Small intestine (tissue), 7 donors: Measurements from ENCODE around the gene AHCYL2. TPM values are rescaled to one million over a fixed set of nuclear protein-coding genes. Genes with fewer than 3 reads are reported as not detected.
"Not testable (repeated sequence)": the region's sequence is repeated elsewhere in the genome, so short reads cannot be mapped to it uniquely, and the experiment has no call there.

Source experiments
- DNase-seq, 2 donors: peaks; one replicate each; pipeline versions ENCODE4 v3.0.0 to v3.0.0-alpha.2; 2013
- FAIRE-seq: peaks from 2 replicates; lab custom pipeline; 2012; peaks lifted over from hg19 to GRCh38; lab: Jason Lieb, UNC
- H3K27ac ChIP-seq, 3 donors: one replicate each; pipeline ENCODE4 v1.5.1; 2013; ENCODE audit warnings: low read length in 2 of 3, mild to moderate bottlenecking in 2 of 3, control low read depth in 1 of 3, inconsistent platforms in 1 of 3, low read depth in 1 of 3, moderate library complexity in 1 of 3
- H3K27me3 ChIP-seq, 3 donors: one replicate each; pipeline ENCODE4 v1.6.1; 2013; ENCODE audit warnings: low read length in 3 of 3, inconsistent platforms in 1 of 3; ENCODE audit not compliant: control insufficient read depth in 3 of 3, insufficient read depth in 3 of 3
- H3K36me3 ChIP-seq, 3 donors: one replicate each; pipeline ENCODE4 v1.6.1; 2013; ENCODE audit warnings: low read length in 3 of 3, inconsistent platforms in 1 of 3, low read depth in 1 of 3, mild to moderate bottlenecking in 1 of 3, moderate library complexity in 1 of 3; ENCODE audit not compliant: control insufficient read depth in 3 of 3, insufficient read depth in 2 of 3
- H3K4me1 ChIP-seq, 3 donors: one replicate each; pipeline ENCODE4 v1.6.1; 2013; ENCODE audit warnings: low read length in 2 of 3, inconsistent platforms in 1 of 3, low read depth in 1 of 3, mild to moderate bottlenecking in 1 of 3, moderate library complexity in 1 of 3; ENCODE audit not compliant: control insufficient read depth in 3 of 3, insufficient read depth in 2 of 3
- H3K4me3 ChIP-seq, 3 donors: one replicate each; pipeline ENCODE4 v1.5.1; 2013; ENCODE audit warnings: low read length in 3 of 3, control low read depth in 1 of 3, inconsistent platforms in 1 of 3, low read depth in 1 of 3, mild to moderate bottlenecking in 1 of 3, moderate library complexity in 1 of 3
- H3K9me3 ChIP-seq, 2 donors: one replicate each; pipeline ENCODE4 v1.6.1; 2013; ENCODE audit warnings: low read depth in 1 of 2, low read length in 1 of 2; ENCODE audit not compliant: control insufficient read depth in 2 of 2, insufficient read depth in 1 of 2
- WGBS, 3 donors: extraction: QIAGEN DNeasy Blood & Tissue Kit; methylation state at CpG; one replicate each; pipeline ENCODE4 v1.1.7; 2013; 5-methylcytosine and 5-hydroxymethylcytosine counted together
- polyA plus RNA-seq, 4 donors: library from polyadenylated mRNA; stranded (reverse) in 3 of 4; unstranded in 1 of 4; fragments of 200-250 nt in 3 of 4; fragments of 120-200 nt in 1 of 4; gene quantifications; one replicate each; pipeline versions ENCODE4 v1.2.1 to v1.2.3, GENCODE V29; 2013
- donor health status: healthy with polysubstance abuse.
- donor health status: control.
- donor health status: control.
- donor health status: Bipolar disorder and iron deficiency.
- donor health status: healthy.

AHCYL2 gene
- polyA plus RNA-seq, 4 donors: 18.2 to 25.4 (median 22.3) TPM

DNA sequence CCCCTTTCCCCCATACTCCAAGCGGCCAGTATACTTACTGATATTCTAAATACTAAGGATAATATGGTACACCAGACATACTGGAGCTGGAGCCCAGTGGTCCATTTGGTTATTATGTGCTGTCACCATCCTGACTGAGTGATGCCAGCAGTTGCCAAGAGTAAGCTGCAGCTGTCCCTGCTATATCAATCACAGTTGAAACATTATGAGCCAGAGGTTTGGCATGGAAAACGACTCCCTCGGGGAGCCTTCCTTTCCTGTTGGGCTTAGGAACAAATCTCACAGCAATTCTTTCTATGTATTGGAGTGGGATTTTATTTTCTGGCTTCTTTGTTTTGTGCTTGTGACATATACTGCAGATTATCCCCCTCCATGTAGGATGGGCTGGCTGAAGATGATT lies 242.0 kb downstream of the AHCYL2 start:
- H3K4me3 ChIP-seq: no peak overlapping the region
- no peak overlapping the region for H3K27ac ChIP-seq
- FAIRE-seq (no peak), DNase-seq (no peak)
- 84 to 89% (median 85%) methylated on average over 3 of the region's 3 CpGs for WGBS, 3 donors
- H3K27me3 ChIP-seq: no peaks in the 10 kb centered on the region
- no peaks in the 10 kb centered on the region for H3K9me3 ChIP-seq
- H3K36me3 ChIP-seq: no peaks in the 10 kb centered on the region
- no peaks in the 10 kb centered on the region for H3K4me1 ChIP-seq

DNA sequence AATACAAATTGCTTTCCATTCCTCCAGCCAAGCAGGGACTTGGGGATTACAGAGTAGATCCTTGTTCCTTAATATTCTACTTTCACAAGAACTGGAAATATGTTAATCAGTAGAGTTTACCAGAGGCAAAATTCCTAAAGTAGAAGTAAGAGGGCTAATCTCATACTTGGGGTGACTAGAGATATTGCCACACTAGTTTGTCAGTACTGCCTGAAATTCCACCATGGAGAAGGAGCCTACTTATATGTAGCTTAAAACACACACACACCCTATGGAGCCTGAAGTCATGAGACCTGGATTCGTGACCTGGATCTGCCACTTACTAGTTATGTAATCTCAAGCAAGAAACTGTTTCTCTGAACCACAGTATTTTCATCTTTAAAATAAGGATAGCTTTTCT lies 243.3 kb downstream of the AHCYL2 start:
- Histone ChIP-seq H3K36me3 (no peaks in the 10 kb centered on the region), H3K27ac (no peak overlapping the region), H3K4me1 (no peaks in the 10 kb centered on the region), H3K4me3 (no peak overlapping the region), H3K9me3 (no peaks in the 10 kb centered on the region), H3K27me3 (no peaks in the 10 kb centered on the region)
- 33 to 81% (median 65%) methylated on average over 1 of the region's 1 CpG for WGBS, 3 donors
- no peak for FAIRE-seq
- DNase-seq: no peak

DNA sequence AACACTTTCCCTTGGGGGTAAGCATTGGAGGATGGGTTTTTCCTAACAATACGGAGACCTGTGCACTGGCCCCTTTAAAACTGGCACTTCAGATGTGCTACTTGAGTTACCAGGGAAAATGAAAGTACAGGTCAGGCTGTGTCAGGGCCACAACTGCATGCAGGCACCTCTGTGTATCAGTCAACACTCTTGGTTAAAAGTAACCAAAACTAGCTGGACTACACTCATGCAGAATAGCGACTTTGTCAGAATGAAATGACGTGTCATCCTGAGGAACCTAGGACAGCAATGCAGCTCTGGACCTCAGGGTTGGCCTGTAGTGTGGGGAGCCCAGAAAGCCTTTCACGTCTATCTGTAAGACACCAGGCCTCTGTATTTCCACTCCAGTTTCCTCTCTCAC lies 243.7 kb downstream of the AHCYL2 start:
- no peaks in the 10 kb centered on the region for H3K36me3 ChIP-seq
- H3K4me3 ChIP-seq: no peak overlapping the region
- no peaks in the 10 kb centered on the region for H3K27me3 ChIP-seq
- FAIRE-seq: no peak
- peak in 1 of 2 donors; percentile 35 for DNase-seq
- H3K27ac ChIP-seq: no peak overlapping the region
- WGBS, 3 donors: 21 to 87% (median 56%) methylated on average over 4 of the region's 4 CpGs
- H3K9me3 ChIP-seq: no peaks in the 10 kb centered on the region
- no peaks in the 10 kb centered on the region for H3K4me1 ChIP-seq

DNA sequence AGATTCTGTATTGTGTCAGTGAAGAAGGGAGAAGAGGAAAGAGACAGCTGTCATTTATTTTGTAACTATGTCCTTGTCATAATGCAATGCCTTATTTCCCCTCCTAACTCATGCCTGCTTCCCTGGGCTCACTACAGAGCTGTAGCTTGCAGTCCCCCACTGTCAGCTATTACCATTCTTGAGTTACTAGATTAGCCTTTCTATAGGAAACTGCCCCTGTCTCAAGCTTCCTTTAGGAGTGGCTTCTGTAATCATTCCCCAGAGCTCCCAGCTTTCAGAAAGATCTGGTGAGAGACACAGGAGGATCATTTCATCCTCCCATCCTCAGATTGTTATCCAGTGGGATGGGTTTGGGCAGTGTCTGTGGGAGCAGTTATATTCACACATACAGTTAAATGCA lies 245.1 kb downstream of the AHCYL2 start:
- H3K4me3 ChIP-seq: no peak overlapping the region
- DNase-seq: no peak

DNA sequence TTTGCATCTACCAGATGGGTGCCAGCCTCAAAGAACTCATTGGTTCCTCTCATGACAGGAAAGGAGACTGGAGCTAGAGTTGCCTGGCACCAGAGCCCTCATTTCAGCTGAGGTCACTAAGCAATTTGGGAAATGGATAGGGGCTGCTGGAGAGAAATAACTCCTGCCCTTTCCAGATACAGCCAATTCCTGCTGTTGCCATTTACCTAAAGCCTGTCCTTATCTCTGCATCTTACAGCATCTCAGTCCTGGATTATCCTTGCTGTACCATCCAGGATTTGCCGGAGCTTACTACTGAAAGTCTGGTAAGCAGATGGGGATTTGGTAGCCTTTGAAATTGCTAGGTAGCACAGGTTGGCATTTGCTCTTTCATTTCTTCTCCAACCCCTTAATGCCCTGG lies 245.6 kb downstream of the AHCYL2 start:
- Histone ChIP-seq H3K27me3 (no peaks in the 10 kb centered on the region), H3K4me1 (no peaks in the 10 kb centered on the region), H3K36me3 (no peaks in the 10 kb centered on the region), H3K9me3 (no peaks in the 10 kb centered on the region), H3K27ac (no peak overlapping the region), H3K4me3 (no peak overlapping the region)
- DNase-seq (no peak), FAIRE-seq (no peak)
- WGBS, 3 donors: 94 to 100% (median 95%) methylated on average over 1 of the region's 1 CpG

More for the DNA sequence above, 245.1 kb downstream of the AHCYL2 start:
- Histone ChIP-seq H3K36me3 (no peaks in the 10 kb centered on the region), H3K4me1 (no peaks in the 10 kb centered on the region), H3K9me3 (no peaks in the 10 kb centered on the region), H3K27me3 (no peaks in the 10 kb centered on the region), H3K27ac (no peak overlapping the region)
- no peak for FAIRE-seq

DNA sequence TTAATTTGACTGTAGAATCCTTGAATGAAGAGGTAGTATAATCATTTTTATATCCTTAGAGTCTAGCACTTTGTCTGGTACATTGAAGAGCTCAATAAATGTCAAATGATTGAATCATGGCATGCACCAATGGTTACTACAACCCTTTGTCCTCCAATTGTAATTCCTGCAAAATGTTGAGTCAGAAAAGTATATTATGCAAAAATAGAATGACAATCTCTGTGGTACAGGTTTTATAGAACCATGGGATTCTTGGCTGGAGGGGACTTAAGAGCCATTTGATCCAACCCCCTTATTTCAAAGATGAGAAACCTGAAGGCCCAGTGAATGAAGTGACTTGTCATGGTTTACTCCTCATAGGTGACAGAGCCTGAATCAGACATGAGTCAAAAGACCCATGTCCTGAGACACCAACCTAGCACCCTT lies 246.6 kb downstream of the AHCYL2 start:
- no peaks in the 10 kb centered on the region for H3K4me1 ChIP-seq
- H3K4me3 ChIP-seq: no peak overlapping the region
- no peaks in the 10 kb centered on the region for H3K27me3 ChIP-seq
- no peak for FAIRE-seq
- H3K9me3 ChIP-seq: no peaks in the 10 kb centered on the region
- H3K36me3 ChIP-seq: no peaks in the 10 kb centered on the region
- no peak overlapping the region for H3K27ac ChIP-seq
- no peak for DNase-seq

GRCh38 chr7:129475931-129476330 lies 251.1 kb downstream of the AHCYL2 start:
- WGBS, 3 donors: 93 to 99% (median 96%) methylated on average over 8 to 27 of the region's 27 CpGs

GRCh38 chr7:129476398-129476797 lies 251.6 kb downstream of the AHCYL2 start:
- H3K27me3 ChIP-seq, H3K9me3 ChIP-seq, FAIRE-seq, H3K27ac ChIP-seq, H3K36me3 ChIP-seq, H3K4me1 ChIP-seq, DNase-seq, H3K4me3 ChIP-seq: not testable (repeated sequence)
- 96 to 98% (median 97%) methylated on average over 16 to 23 of the region's 27 CpGs for WGBS, 3 donors

More at GRCh38 chr7:129475931-129476330, 251.1 kb downstream of the AHCYL2 start:
- H3K9me3 ChIP-seq, FAIRE-seq, H3K4me1 ChIP-seq, H3K36me3 ChIP-seq, H3K27ac ChIP-seq, H3K4me3 ChIP-seq, DNase-seq, H3K27me3 ChIP-seq: not testable (repeated sequence)
